PC-3 (cell line): Measurements from ENCODE around the gene SLC2A13. TPM values are rescaled to one million over a fixed set of nuclear protein-coding genes. Genes with fewer than 3 reads are reported as not detected.

Source experiments
- ATAC-seq: fragments of 200-7000 bp; cut with Tn5 transposase; 2 replicates; pipeline ENCODE4 v1.9.1; 2020; ENCODE audit warnings: mild to moderate bottlenecking, moderate library complexity
- BruUV-seq: library from RNA; stranded (reverse); fragments of 400-500 nt; replicated peaks from 2 replicates; lab custom pipeline; 2021; lab: Mats Ljungman, UMichigan
- CTCF ChIA-PET: fragments of 300-600 bp; sonication (Branson Sonifier 250); formaldehyde crosslinking; loops from one replicate; lab custom pipeline; 2022; ENCODE audit warnings: antibody characterized with exemption; lab: Charles Lee
- POLR2A ChIA-PET: fragments of 300-600 bp; sonication (Branson Sonifier 250); formaldehyde crosslinking; loops from one replicate; lab custom pipeline; 2022; ENCODE audit warnings: antibody characterized with exemption; ENCODE audit not compliant: unreplicated experiment; lab: Charles Lee
- DNase-seq: peaks from one replicate; pipeline ENCODE4 v3.0.0-alpha.2; 2015
- H2AFZ ChIP-seq: fragments of 300-600 bp; sonication (generic); 2 replicates; pipeline ENCODE4 v1.6.0; 2016; ENCODE audit warnings: antibody characterized with exemption, low read length
- H3F3A ChIP-seq: fragments of 300-600 bp; sonication (generic); one replicate; pipeline ENCODE4 v1.6.0; 2017; ENCODE audit warnings: antibody characterized with exemption, low read length, control low read depth, mild to moderate bottlenecking; ENCODE audit not compliant: unreplicated experiment
- H3K27ac ChIP-seq: fragments of 300-600 bp; sonication (generic); 2 replicates; pipeline ENCODE4 v1.5.1; 2016; ENCODE audit warnings: mild to moderate bottlenecking, low read length
- H3K27me3 ChIP-seq: fragments of 300-600 bp; sonication (generic); 2 replicates; pipeline ENCODE4 v1.6.1; 2016; ENCODE audit warnings: low read length, mixed read lengths
- H3K36me3 ChIP-seq: fragments of 300-600 bp; sonication (generic); 2 replicates; pipeline ENCODE4 v1.6.1; 2016; ENCODE audit warnings: low read depth, mixed run types, low read length, mixed read lengths
- H3K4me1 ChIP-seq: fragments of 300-600 bp; sonication (generic); 2 replicates; pipeline ENCODE4 v1.5.1; 2016; ENCODE audit warnings: low read length; ENCODE audit not compliant: insufficient read depth
- H3K4me2 ChIP-seq: fragments of 300-600 bp; sonication (generic); 2 replicates; pipeline ENCODE4 v1.6.0; 2016; ENCODE audit warnings: low read length
- H3K4me3 ChIP-seq: fragments of 300-600 bp; sonication (generic); 2 replicates; pipeline ENCODE4 v1.5.1; 2016; ENCODE audit warnings: mild to moderate bottlenecking, low read length, mixed read lengths
- H3K79me2 ChIP-seq: fragments of 300-600 bp; sonication (generic); 2 replicates; pipeline ENCODE4 v1.6.1; 2017; ENCODE audit warnings: low read length, mixed read lengths
- H3K9ac ChIP-seq: fragments of 300-600 bp; sonication (generic); 2 replicates; pipeline ENCODE4 v1.6.0; 2016; ENCODE audit warnings: mild to moderate bottlenecking, low read length
- H3K9me2 ChIP-seq: fragments of 300-600 bp; sonication (generic); replicated peaks from 2 replicates; pipeline ENCODE4 v1.6.1; 2016; ENCODE audit warnings: mixed run types, low read length, mixed read lengths
- H3K9me3 ChIP-seq: fragments of 300-600 bp; sonication (generic); 2 replicates; pipeline ENCODE4 v1.6.1; 2016; ENCODE audit warnings: low read length, mixed read lengths
- H4K20me1 ChIP-seq: fragments of 300-600 bp; sonication (generic); 2 replicates; pipeline ENCODE4 v1.6.1; 2016; ENCODE audit warnings: low read length, mixed read lengths
- EZH2 ChIP-seq: fragments of 300-600 bp; sonication (generic); IDR thresholded peaks from one replicate; pipeline ENCODE4 v1.6.1; 2017; ENCODE audit warnings: antibody characterized with exemption, mild to moderate bottlenecking, low read length; ENCODE audit not compliant: unreplicated experiment
- EZH2phosphoT487 ChIP-seq: fragments of 300-600 bp; sonication (generic); IDR thresholded peaks from 2 replicates; pipeline ENCODE4 v1.6.1; 2018; ENCODE audit warnings: mild to moderate bottlenecking, antibody characterized with exemption, low read length, borderline replicate concordance
- intact Hi-C: fragments of 100-400 bp; cut with micrococcal nuclease; formaldehyde crosslinking; loops from 2 replicates; pipeline ENCODE4 v1.9.0; 2023
- total RNA-seq: library from RNA; depleted of rRNA; stranded (reverse); fragments of >200 nt; gene quantifications from 2 replicates; pipeline ENCODE4 v1.2.3, GENCODE V29; 2014
- TF ChIP-seq, protein P1 (sequence below): fragments of 300-600 bp; sonication (generic); conservative IDR thresholded peaks from 2 replicates; pipeline ENCODE4 v1.5.1; 2017; ENCODE audit warnings: antibody characterized with exemption, low read depth, mild to moderate bottlenecking, low read length

The SLC2A13 gene
- total RNA-seq, 1 experiment from 2014 or later: 3.4 TPM

- no peaks in the 10 kb centered on the region for H3K36me3 ChIP-seq
- no peaks in the 10 kb centered on the region for H3F3A ChIP-seq
- no peak overlapping the region for H3K4me2 ChIP-seq
- H3K9me2 ChIP-seq: no peaks in the 10 kb centered on the region
- no peaks in the 10 kb centered on the region for H3K9me3 ChIP-seq
- no peak for ATAC-seq
- TF ChIP-seq, protein P1, sequence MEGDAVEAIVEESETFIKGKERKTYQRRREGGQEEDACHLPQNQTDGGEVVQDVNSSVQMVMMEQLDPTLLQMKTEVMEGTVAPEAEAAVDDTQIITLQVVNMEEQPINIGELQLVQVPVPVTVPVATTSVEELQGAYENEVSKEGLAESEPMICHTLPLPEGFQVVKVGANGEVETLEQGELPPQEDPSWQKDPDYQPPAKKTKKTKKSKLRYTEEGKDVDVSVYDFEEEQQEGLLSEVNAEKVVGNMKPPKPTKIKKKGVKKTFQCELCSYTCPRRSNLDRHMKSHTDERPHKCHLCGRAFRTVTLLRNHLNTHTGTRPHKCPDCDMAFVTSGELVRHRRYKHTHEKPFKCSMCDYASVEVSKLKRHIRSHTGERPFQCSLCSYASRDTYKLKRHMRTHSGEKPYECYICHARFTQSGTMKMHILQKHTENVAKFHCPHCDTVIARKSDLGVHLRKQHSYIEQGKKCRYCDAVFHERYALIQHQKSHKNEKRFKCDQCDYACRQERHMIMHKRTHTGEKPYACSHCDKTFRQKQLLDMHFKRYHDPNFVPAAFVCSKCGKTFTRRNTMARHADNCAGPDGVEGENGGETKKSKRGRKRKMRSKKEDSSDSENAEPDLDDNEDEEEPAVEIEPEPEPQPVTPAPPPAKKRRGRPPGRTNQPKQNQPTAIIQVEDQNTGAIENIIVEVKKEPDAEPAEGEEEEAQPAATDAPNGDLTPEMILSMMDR: no peak
- TF ChIP-seq EZH2phosphoT487 (no peak), EZH2 (no peak)
- BruUV-seq: no TSS peak
- H3K27ac ChIP-seq: no peak overlapping the region
- intact Hi-C loops: no loop called here
- no peak overlapping the region for H3K4me3 ChIP-seq
- no peak overlapping the region for H2AFZ ChIP-seq
- H4K20me1 ChIP-seq: no peaks in the 10 kb centered on the region
- H3K79me2 ChIP-seq: no peaks in the 10 kb centered on the region
- ChIA-PET CTCF (no interaction called here), POLR2A (no interaction called here)
- no peak for DNase-seq
- H3K27me3 ChIP-seq: peaks cover 10% of the 10 kb centered on the region; the same call in 1 of the 2 replicates
- no peaks in the 10 kb centered on the region for H3K4me1 ChIP-seq
- no peak overlapping the region for H3K9ac ChIP-seq
Observed at GRCh38 chr12:40142001-40142744, 36.3 kb upstream of the SLC2A13 start.

- Histone ChIP-seq H3K4me3 (no peak overlapping the region), H3F3A (no peaks in the 10 kb centered on the region), H3K9ac (no peak overlapping the region), H3K9me2 (no peaks in the 10 kb centered on the region), H3K9me3 (no peaks in the 10 kb centered on the region), H3K4me2 (no peak overlapping the region), H3K27ac (no peak overlapping the region), H3K27me3 (peaks cover 10% of the 10 kb centered on the region; the same call in 1 of the 2 replicates), H4K20me1 (no peaks in the 10 kb centered on the region), H3K79me2 (no peaks in the 10 kb centered on the region), H3K4me1 (no peaks in the 10 kb centered on the region), H2AFZ (no peak overlapping the region), H3K36me3 (no peaks in the 10 kb centered on the region)
- intact Hi-C loops: no loop called here
- ATAC-seq: no peak
- no peak for DNase-seq
- BruUV-seq: no TSS peak
- ChIA-PET POLR2A (no interaction called here), CTCF (no interaction called here)
- TF ChIP-seq EZH2 (no peak), EZH2phosphoT487 (no peak)
- TF ChIP-seq, protein P1: no peak
Observed at GRCh38 chr12:40138526-40138925, 32.6 kb upstream of the SLC2A13 start.

DNA sequence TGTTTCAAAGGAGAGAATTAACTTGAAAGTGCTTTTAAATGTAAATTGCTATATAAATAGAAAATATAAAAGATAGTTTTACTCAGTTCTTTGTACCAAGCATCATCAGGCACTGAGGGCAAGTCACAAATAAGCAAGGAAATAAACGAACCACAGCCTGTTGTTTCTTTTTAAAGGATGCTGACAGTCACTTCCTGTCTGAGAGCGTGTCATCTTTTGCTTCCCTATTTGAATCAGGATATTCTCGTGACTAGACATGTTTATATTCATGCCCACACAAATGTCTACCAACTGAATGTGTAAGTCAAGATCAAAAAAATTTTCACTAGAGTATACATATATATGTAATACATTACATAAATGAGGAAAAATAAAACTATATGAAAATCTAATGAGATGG lies 31.4 kb upstream of the SLC2A13 start:
- intact Hi-C loops: no loop called here
- H3F3A ChIP-seq: no peaks in the 10 kb centered on the region
- no peaks in the 10 kb centered on the region for H3K79me2 ChIP-seq
- H3K36me3 ChIP-seq: no peaks in the 10 kb centered on the region
- ATAC-seq (no peak), DNase-seq (no peak)
- H3K4me1 ChIP-seq: no peaks in the 10 kb centered on the region
- no TSS peak for BruUV-seq
- no peak overlapping the region for H3K4me3 ChIP-seq
- H3K27ac ChIP-seq: no peak overlapping the region
- TF ChIP-seq, protein P1: no peak
- H3K9ac ChIP-seq: no peak overlapping the region
- no peaks in the 10 kb centered on the region for H3K9me2 ChIP-seq
- no peaks in the 10 kb centered on the region for H4K20me1 ChIP-seq
- H3K27me3 ChIP-seq: peaks cover 10% of the 10 kb centered on the region; the same call in 1 of the 2 replicates
- no peaks in the 10 kb centered on the region for H3K9me3 ChIP-seq
- H3K4me2 ChIP-seq: no peak overlapping the region
- H2AFZ ChIP-seq: no peak overlapping the region
- ChIA-PET POLR2A (no interaction called here), CTCF (no interaction called here)
